HL-60 (cell line): Measurements from ENCODE around the gene SNAPC3.
"Not testable (repeated sequence)": the region's sequence is repeated elsewhere in the genome, so short reads cannot be mapped to it uniquely, and the experiment has no call there.

ENCODE experiments used
- DNase-seq, 2 experiments: peaks; one replicate each; pipeline ENCODE4 v3.0.0-alpha.2; 2010 to 2020; ENCODE audit warnings: low read depth in 1 of 2, low spot score in 1 of 2
- H3K27ac ChIP-seq: fragments of 250-450 bp; sonication (Bioruptor Pico); replicated peaks from 2 replicates; pipeline ENCODE4 v1.5.1; 2020; ENCODE audit warnings: mild to moderate bottlenecking, moderate library complexity
- H3K27me3 ChIP-seq: fragments of 250-450 bp; sonication (Bioruptor Pico); 2 replicates; pipeline ENCODE4 v1.5.1; 2021; ENCODE audit warnings: mild to moderate bottlenecking, moderate library complexity; ENCODE audit not compliant: insufficient read depth, poor library complexity, severe bottlenecking
- H3K4me3 ChIP-seq: replicated peaks from 2 replicates; pipeline ENCODE4 v1.5.1; 2011; ENCODE audit warnings: mild to moderate bottlenecking, control low read depth, low read length; ENCODE audit not compliant: insufficient read depth
- CTCF ChIP-seq: IDR thresholded peaks from one replicate; pipeline ENCODE4 v1.5.1; 2011; ENCODE audit warnings: low read length, control low read depth, inconsistent platforms; ENCODE audit not compliant: insufficient read depth
- GABPA ChIP-seq: IDR thresholded peaks from 2 replicates; pipeline ENCODE4 v1.6.1; 2012; ENCODE audit warnings: low read depth
- POLR2AphosphoS5 ChIP-seq: IDR thresholded peaks from 2 replicates; pipeline ENCODE4 v1.6.1; 2012; ENCODE audit warnings: low read depth
- REST ChIP-seq: IDR thresholded peaks from 2 replicates; pipeline ENCODE4 v1.6.1; 2012; ENCODE audit warnings: low read depth; ENCODE audit not compliant: insufficient replicate concordance
- SPI1 ChIP-seq: IDR thresholded peaks from 2 replicates; pipeline ENCODE4 v1.6.1; 2012; ENCODE audit warnings: low read depth, mild to moderate bottlenecking, borderline replicate concordance

Gene SNAPC3

GRCh38 chr9:15377625-15378540 lies 44.8 kb upstream of the SNAPC3 start:
- Histone ChIP-seq H3K4me3 (no peak overlapping the region), H3K27ac (no peak overlapping the region), H3K27me3 (no peaks in the 10 kb centered on the region)
- no peak for DNase-seq
- TF ChIP-seq POLR2AphosphoS5, result no peak
- TF ChIP-seq GABPA, result no peak
- TF ChIP-seq SPI1, result no peak
- no peak for TF ChIP-seq CTCF
- TF ChIP-seq REST, result no peak

GRCh38 chr9:15379317-15379716 lies 43.4 kb upstream of the SNAPC3 start:
- not testable (repeated sequence) for DNase-seq, H3K27ac ChIP-seq, H3K27me3 ChIP-seq, H3K4me3 ChIP-seq

- not testable (repeated sequence) for DNase-seq, H3K27ac ChIP-seq, H3K4me3 ChIP-seq, H3K27me3 ChIP-seq
Observed at GRCh38 chr9:15379888-15380287, 42.8 kb upstream of the SNAPC3 start.

GRCh38 chr9:15381491-15381890 lies 41.2 kb upstream of the SNAPC3 start:
- DNase-seq, result no peak
- no peak for TF ChIP-seq POLR2AphosphoS5
- TF ChIP-seq SPI1, result no peak
- TF ChIP-seq CTCF, result no peak
- TF ChIP-seq REST, result no peak
- TF ChIP-seq GABPA, result no peak
- no peak overlapping the region for H3K4me3 ChIP-seq

GRCh38 chr9:15386465-15386864 lies 36.2 kb upstream of the SNAPC3 start:
- no peak for TF ChIP-seq CTCF
- TF ChIP-seq SPI1, result no peak
- no peak for TF ChIP-seq REST
- no peak for TF ChIP-seq POLR2AphosphoS5
- no peak for TF ChIP-seq GABPA
- no peak for DNase-seq
- no peaks in the 10 kb centered on the region for H3K27me3 ChIP-seq
- no peak overlapping the region for H3K4me3 ChIP-seq
- H3K27ac ChIP-seq, result no peak overlapping the region

More at GRCh38 chr9:15381491-15381890, 41.2 kb upstream of the SNAPC3 start:
- Histone ChIP-seq H3K27ac (no peak overlapping the region), H3K27me3 (no peaks in the 10 kb centered on the region)
